ENCODE data around the gene IMMT.

IMMT gene

GRCh38 chr2:86138736-86139625 is 56.3 kb downstream of the IMMT start:
- ATAC-seq (ENCODE audit: insufficient read depth, low read depth), result no peak

DNA sequence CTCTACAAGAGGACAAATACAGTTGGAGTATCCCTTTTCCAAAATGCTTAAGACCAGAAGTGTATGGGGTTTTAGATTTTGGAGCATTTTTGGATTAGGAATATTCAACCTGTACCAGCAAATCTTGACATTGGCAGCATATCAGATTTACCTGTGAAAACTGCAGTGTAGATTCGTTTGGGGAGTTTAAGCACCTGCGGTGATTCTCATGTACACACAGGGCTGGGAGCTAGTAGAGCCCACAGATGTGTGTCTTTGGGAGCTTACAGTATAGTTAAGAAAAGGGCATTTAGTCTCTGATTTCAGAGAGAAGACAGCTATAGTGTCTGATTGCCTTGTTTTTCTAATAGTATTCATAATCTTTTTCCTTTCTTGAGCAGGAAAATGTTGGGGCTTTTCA is 59.1 kb downstream of the IMMT start:
- H3K36me3 ChIP-seq (ENCODE audit: insufficient read depth, low read length), result peaks cover 98% of the 10 kb centered on the region
- no peak overlapping the region for H3K9ac ChIP-seq (ENCODE audit: low read depth, low read length)
- ATAC-seq (ENCODE audit: insufficient read depth, low read depth), result no peak
- no peaks in the 10 kb centered on the region for H3K4me1 ChIP-seq (ENCODE audit: insufficient read depth, low read length)
- H2AFZ ChIP-seq (ENCODE audit: low read depth, low read length), result no peak overlapping the region
- no peak for DNase-seq
- H3K27me3 ChIP-seq (ENCODE audit: insufficient read depth, low read length, poor library complexity), result no peaks in the 10 kb centered on the region
- no peaks in the 10 kb centered on the region for H3K9me3 ChIP-seq (ENCODE audit: insufficient read depth, low read length, severe bottlenecking)
- TF ChIP-seq CTCF (IDR thresholded peaks at IDR 0.05; ENCODE audit: borderline replicate concordance, extremely low read depth, low read length, poor library complexity, severe bottlenecking) (no peak), EZH2 (IDR thresholded peaks at IDR 0.05; ENCODE audit: borderline replicate concordance, low read depth, low read length, severe bottlenecking) (no peak)
- no peak overlapping the region for H3K4me3 ChIP-seq (ENCODE audit: low read depth in 1 of 2, low read length in 2 of 2)
- no peak overlapping the region for H3K27ac ChIP-seq (ENCODE audit: low read length)
- H3K4me2 ChIP-seq (ENCODE audit: insufficient read depth, low read length), result no peak overlapping the region
- H3K79me2 ChIP-seq (ENCODE audit: insufficient read depth, low read length), result no peaks in the 10 kb centered on the region
- H4K20me1 ChIP-seq (ENCODE audit: insufficient read depth, low read length), result no peaks in the 10 kb centered on the region

More at GRCh38 chr2:86138736-86139625, 56.3 kb downstream of the IMMT start:
- Histone ChIP-seq H3K9ac (ENCODE audit: low read depth, low read length) (no peak overlapping the region), H3K36me3 (ENCODE audit: insufficient read depth, low read length) (peaks cover 94% of the 10 kb centered on the region), H3K79me2 (ENCODE audit: insufficient read depth, low read length) (no peaks in the 10 kb centered on the region), H3K4me2 (ENCODE audit: insufficient read depth, low read length) (no peak overlapping the region), H3K9me3 (ENCODE audit: insufficient read depth, low read length, severe bottlenecking) (no peaks in the 10 kb centered on the region), H3K27me3 (ENCODE audit: insufficient read depth, low read length, poor library complexity) (no peaks in the 10 kb centered on the region), H2AFZ (ENCODE audit: low read depth, low read length) (no peak overlapping the region), H4K20me1 (ENCODE audit: insufficient read depth, low read length) (no peaks in the 10 kb centered on the region), H3K27ac (ENCODE audit: low read length) (no peak overlapping the region), H3K4me1 (ENCODE audit: insufficient read depth, low read length) (no peaks in the 10 kb centered on the region), H3K4me3 (ENCODE audit: low read depth in 1 of 2, low read length in 2 of 2) (no peak overlapping the region)
- DNase-seq, result no peak
- TF ChIP-seq CTCF (IDR thresholded peaks at IDR 0.05; ENCODE audit: borderline replicate concordance, extremely low read depth, low read length, poor library complexity, severe bottlenecking) (no peak), EZH2 (IDR thresholded peaks at IDR 0.05; ENCODE audit: borderline replicate concordance, low read depth, low read length, severe bottlenecking) (no peak)

DNA sequence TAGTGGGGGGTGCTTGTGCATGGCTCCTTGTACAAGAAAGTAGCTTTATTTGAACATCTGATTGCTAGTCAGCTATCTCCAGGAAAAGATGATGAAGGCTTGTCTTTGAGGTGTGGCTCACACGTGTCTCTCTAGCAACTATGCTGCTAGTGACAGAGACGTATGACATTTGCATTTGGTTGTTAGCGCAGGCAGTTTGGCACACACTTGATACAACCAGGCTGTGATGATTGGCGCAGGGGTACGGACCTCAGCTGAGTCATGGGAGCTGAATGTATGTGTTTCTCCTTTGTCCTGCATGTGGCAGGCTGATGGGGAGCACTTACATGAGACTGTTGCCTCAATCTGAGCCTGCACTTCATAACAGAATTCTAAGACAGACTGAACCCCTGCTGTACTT is 59.6 kb downstream of the IMMT start:
- Histone ChIP-seq H3K4me1 (ENCODE audit: insufficient read depth, low read length) (no peaks in the 10 kb centered on the region), H3K9me3 (ENCODE audit: insufficient read depth, low read length, severe bottlenecking) (no peaks in the 10 kb centered on the region), H3K9ac (ENCODE audit: low read depth, low read length) (no peak overlapping the region), H3K36me3 (ENCODE audit: insufficient read depth, low read length) (peaks cover 98% of the 10 kb centered on the region), H3K4me2 (ENCODE audit: insufficient read depth, low read length) (no peak overlapping the region), H3K4me3 (ENCODE audit: low read depth in 1 of 2, low read length in 2 of 2) (no peak overlapping the region), H3K27ac (ENCODE audit: low read length) (no peak overlapping the region), H3K27me3 (ENCODE audit: insufficient read depth, low read length, poor library complexity) (no peaks in the 10 kb centered on the region), H4K20me1 (ENCODE audit: insufficient read depth, low read length) (no peaks in the 10 kb centered on the region), H3K79me2 (ENCODE audit: insufficient read depth, low read length) (no peaks in the 10 kb centered on the region), H2AFZ (ENCODE audit: low read depth, low read length) (no peak overlapping the region)
- no peak for ATAC-seq (ENCODE audit: insufficient read depth, low read depth)
- no peak for TF ChIP-seq CTCF (IDR thresholded peaks at IDR 0.05; ENCODE audit: borderline replicate concordance, extremely low read depth, low read length, poor library complexity, severe bottlenecking)
- no peak for TF ChIP-seq EZH2 (IDR thresholded peaks at IDR 0.05; ENCODE audit: borderline replicate concordance, low read depth, low read length, severe bottlenecking)
- DNase-seq, result no peak

All from DND-41 (cell line).